Right atrium auricular region (tissue), 2 donors: ENCODE data around the gene SRMS. TPM values are rescaled to one million over a fixed set of nuclear protein-coding genes. Genes with fewer than 3 reads are reported as not detected.

Experiments
- DNase-seq: peaks from one replicate; pipeline ENCODE4 v3.0.0-alpha.2; 2019; ENCODE audit warnings: low spot score
- H3K27ac ChIP-seq, 2 donors: fragments of 200-600 bp; sonication (generic); 1 replicate in 1 of 2; 2 replicates in 1 of 2; pipeline ENCODE4 v1.5.1; 2016 to 2019
- H3K27me3 ChIP-seq, 2 donors: fragments of 200-600 bp; sonication (generic); one replicate each; pipeline versions ENCODE4 v1.5.1 to v1.6.0; 2017 to 2019
- H3K36me3 ChIP-seq: fragments of 200-600 bp; sonication (generic); one replicate; pipeline ENCODE4 v1.5.1; 2016
- H3K4me1 ChIP-seq, 2 donors: fragments of 200-600 bp; sonication (generic); one replicate each; pipeline versions ENCODE4 v1.5.1 to v1.6.0; 2017 to 2019
- H3K4me3 ChIP-seq, 2 donors: fragments of 200-600 bp; sonication (generic); 1 replicate in 1 of 2; 2 replicates in 1 of 2; pipeline ENCODE4 v1.5.1; 2017 to 2019; ENCODE audit warnings: mild to moderate bottlenecking in 1 of 2, moderate library complexity in 1 of 2
- H3K9me3 ChIP-seq, 2 donors: fragments of 200-600 bp; sonication (generic); one replicate each; pipeline ENCODE4 v1.5.1; 2019
- CTCF ChIP-seq, 2 donors: fragments of 200-600 bp; sonication (generic); IDR thresholded peaks; one replicate each; pipeline ENCODE4 v1.5.1; 2019; ENCODE audit warnings: antibody characterized with exemption in 2 of 2
- total RNA-seq, 2 donors: library from RNA; depleted of rRNA; stranded (reverse); fragments of >200 nt; gene quantifications; one replicate each; pipeline ENCODE4 v1.1.0, GENCODE V29; 2016

SRMS gene
- total RNA-seq, 2 donors from 2014 or later = not detected

DNA sequence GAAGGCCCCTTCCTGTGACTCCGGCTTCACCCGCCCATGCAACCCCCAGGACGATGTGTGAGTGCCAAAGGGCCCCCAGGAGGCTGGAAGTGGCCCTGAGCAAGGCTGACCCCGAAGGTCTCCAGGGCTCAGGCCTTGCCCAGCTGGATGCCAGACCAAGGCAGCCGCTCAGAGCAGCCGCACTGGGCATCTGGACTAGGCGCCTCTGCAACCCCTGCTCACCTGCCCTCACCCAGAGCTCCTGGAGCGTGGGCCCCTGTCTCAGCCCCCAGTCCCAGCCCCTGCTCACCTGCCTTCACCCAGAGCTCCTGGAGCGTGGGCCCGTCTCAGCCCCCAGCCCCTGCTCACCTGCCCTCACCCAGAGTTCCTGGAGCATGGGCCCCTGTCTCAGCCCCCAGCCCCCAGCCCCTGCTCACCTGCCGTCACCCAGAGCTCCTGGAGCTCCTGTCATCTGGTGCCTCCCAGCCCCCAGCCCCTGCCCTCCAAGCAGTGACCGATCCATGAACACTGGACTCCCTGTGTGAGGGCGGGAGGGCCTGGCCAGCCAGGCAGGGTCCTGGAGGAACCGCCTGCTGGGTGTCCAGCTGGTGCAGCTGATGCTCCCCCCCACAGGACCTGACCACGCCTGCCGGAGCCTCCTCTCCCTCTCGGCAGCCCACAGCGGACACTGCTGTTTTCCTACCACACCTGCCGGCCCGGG lies 1.1 kb downstream of the SRMS start:
- Histone ChIP-seq H3K4me1 (no peaks in the 10 kb centered on the region), H3K27ac (no peak overlapping the region), H3K9me3 (no peaks in the 10 kb centered on the region), H3K4me3 (no peak overlapping the region), H3K36me3 (no peaks in the 10 kb centered on the region), H3K27me3 (no peaks in the 10 kb centered on the region)
- TF ChIP-seq CTCF (IDR thresholded peaks at IDR 0.05) = no peak
- DNase-seq = no peak

DNA sequence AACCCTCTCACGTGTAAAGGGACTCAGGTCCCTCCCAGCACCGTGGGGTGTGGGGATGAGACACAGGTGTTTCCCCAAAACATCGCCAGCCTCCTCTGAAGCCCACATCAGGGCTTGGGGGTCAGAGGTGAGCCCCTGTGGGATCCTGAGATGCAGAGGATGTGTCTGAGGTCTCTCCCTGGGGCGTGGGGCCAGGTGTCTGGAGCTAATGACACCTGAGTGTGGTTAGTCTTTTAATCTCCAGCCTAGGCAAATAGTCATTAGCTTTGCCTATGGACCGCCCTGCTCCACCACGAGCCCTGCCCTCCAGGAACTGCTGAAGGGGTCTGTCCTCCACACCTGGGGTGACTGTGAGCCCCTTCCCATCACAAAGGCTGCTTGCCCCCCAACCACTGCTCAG lies 1.7 kb downstream of the SRMS start:
- DNase-seq = no peak
- H3K4me1 ChIP-seq = no peaks in the 10 kb centered on the region
- no peaks in the 10 kb centered on the region for H3K36me3 ChIP-seq
- H3K9me3 ChIP-seq = no peaks in the 10 kb centered on the region
- no peaks in the 10 kb centered on the region for H3K27me3 ChIP-seq
- no peak overlapping the region for H3K4me3 ChIP-seq
- TF ChIP-seq CTCF (IDR thresholded peaks at IDR 0.05) = no peak
- no peak overlapping the region for H3K27ac ChIP-seq

GRCh38 chr20:63544958-63545516 lies 2.5 kb downstream of the SRMS start:
- Histone ChIP-seq H3K36me3 (no peaks in the 10 kb centered on the region), H3K27me3 (no peaks in the 10 kb centered on the region), H3K4me1 (no peaks in the 10 kb centered on the region), H3K27ac (no peak overlapping the region), H3K9me3 (no peaks in the 10 kb centered on the region), H3K4me3 (no peak overlapping the region)
- no peak for DNase-seq
- no peak for TF ChIP-seq CTCF (IDR thresholded peaks at IDR 0.05)

- no peak overlapping the region for H3K27ac ChIP-seq
Measured at GRCh38 chr20:63544241-63544957, 3.1 kb downstream of the SRMS start.

GRCh38 chr20:63543733-63544132 lies 3.8 kb downstream of the SRMS start:
- no peaks in the 10 kb centered on the region for H3K4me1 ChIP-seq
- TF ChIP-seq CTCF (IDR thresholded peaks at IDR 0.05) = no peak
- H3K27ac ChIP-seq = no peak overlapping the region
- H3K9me3 ChIP-seq = no peaks in the 10 kb centered on the region
- no peak overlapping the region for H3K4me3 ChIP-seq
- no peaks in the 10 kb centered on the region for H3K36me3 ChIP-seq
- DNase-seq = no peak
- no peaks in the 10 kb centered on the region for H3K27me3 ChIP-seq

More at GRCh38 chr20:63544241-63544957, 3.1 kb downstream of the SRMS start:
- no peaks in the 10 kb centered on the region for H3K9me3 ChIP-seq
- no peak for DNase-seq
- no peaks in the 10 kb centered on the region for H3K36me3 ChIP-seq
- no peak overlapping the region for H3K4me3 ChIP-seq
- no peak for TF ChIP-seq CTCF (IDR thresholded peaks at IDR 0.05)
- H3K4me1 ChIP-seq = no peaks in the 10 kb centered on the region
- no peaks in the 10 kb centered on the region for H3K27me3 ChIP-seq
